Natural killer cell (primary cell): Measurements from ENCODE around the gene FNDC10. TPM values are rescaled to one million over a fixed set of nuclear protein-coding genes. Genes with fewer than 3 reads are reported as not detected.
A peak's percentile ranks its signal among the peaks of the same experiment; 100 is the strongest.

ENCODE experiments used
- ATAC-seq, 3 donors: fragments of 150-1000 bp in 2 of 3; fragments of 200-7000 bp in 1 of 3; cut with Tn5 transposase; 1 replicate in 1 of 3; 2 replicates in 2 of 3; pipeline ENCODE4 v1.10.0; 2021; ENCODE audit warnings: mild to moderate bottlenecking in 2 of 3, moderate library complexity in 2 of 3
- DNase-seq, 2 donors: peaks; one replicate each; pipeline versions ENCODE4 v3.0.0 to v3.0.0-alpha.2; 2013 to 2021; ENCODE audit warnings: mixed read lengths in 1 of 2
- H3K27ac ChIP-seq: one replicate; pipeline ENCODE4 v1.5.1; 2013; ENCODE audit warnings: mild to moderate bottlenecking, low read length
- H3K27me3 ChIP-seq: one replicate; pipeline ENCODE4 v1.6.1; 2013; ENCODE audit warnings: low read length; ENCODE audit not compliant: control insufficient read depth, insufficient read depth
- H3K36me3 ChIP-seq: one replicate; pipeline ENCODE4 v1.6.1; 2013; ENCODE audit warnings: low read length; ENCODE audit not compliant: control insufficient read depth, insufficient read depth
- H3K4me1 ChIP-seq: one replicate; pipeline ENCODE4 v1.6.1; 2013; ENCODE audit warnings: low read length; ENCODE audit not compliant: control insufficient read depth, insufficient read depth
- H3K4me3 ChIP-seq: one replicate; pipeline ENCODE4 v1.5.1; 2013; ENCODE audit warnings: low read length
- H3K9me3 ChIP-seq: one replicate; pipeline ENCODE4 v1.6.1; 2013; ENCODE audit warnings: low read length; ENCODE audit not compliant: control insufficient read depth, insufficient read depth
- H3K27ac Mint-ChIP-seq, 2 donors: one replicate each; pipeline ENCODE4 v1.8.0; 2022; ENCODE audit warnings: mild to moderate bottlenecking in 2 of 2, mixed read lengths in 2 of 2, moderate library complexity in 1 of 2
- H3K27me3 Mint-ChIP-seq, 2 donors: one replicate each; pipeline ENCODE4 v1.8.0; 2022; ENCODE audit warnings: low read depth in 2 of 2, mixed read lengths in 2 of 2
- H3K36me3 Mint-ChIP-seq: one replicate; pipeline ENCODE4 v1.8.0; 2022; ENCODE audit warnings: mixed read lengths
- H3K4me1 Mint-ChIP-seq, 2 donors: one replicate each; pipeline ENCODE4 v1.8.0; 2022; ENCODE audit warnings: mixed read lengths in 2 of 2
- H3K4me3 Mint-ChIP-seq: one replicate; pipeline ENCODE4 v1.8.0; 2022; ENCODE audit warnings: mild to moderate bottlenecking, moderate library complexity, mixed read lengths
- H3K9me3 Mint-ChIP-seq, 2 donors: one replicate each; pipeline ENCODE4 v1.8.0; 2022; ENCODE audit warnings: mixed read lengths in 2 of 2
- WGBS: methylation state at CpG from one replicate; pipeline ENCODE4 v1.1.7; 2013; ENCODE audit warnings: missing lambda C conversion rate; ENCODE audit not compliant: insufficient coverage; 5-methylcytosine and 5-hydroxymethylcytosine counted together
- intact Hi-C: fragments of 100-400 bp; cut with micrococcal nuclease; formaldehyde crosslinking; loops from one replicate; pipeline ENCODE4 v1.14.2; 2022
- total RNA-seq, 4 donors: library from RNA; stranded (reverse); fragments of 120-200 nt in 1 of 4; gene quantifications; one replicate each; pipeline versions ENCODE4 v1.2.3 to v1.2.4, GENCODE V29; 2013 to 2022
- TF ChIP-seq, protein P1 (sequence below): fragments of 200-600 bp; IDR thresholded peaks from one replicate; pipeline ENCODE4 v1.8.0; 2022; ENCODE audit warnings: antibody characterized with exemption

The FNDC10 gene
- total RNA-seq, 3 donors from 2014 or later (not counting 1 experiment from before 2014, with no cell fraction given): 2.8 to 3.2 (median 3.0) TPM

DNA sequence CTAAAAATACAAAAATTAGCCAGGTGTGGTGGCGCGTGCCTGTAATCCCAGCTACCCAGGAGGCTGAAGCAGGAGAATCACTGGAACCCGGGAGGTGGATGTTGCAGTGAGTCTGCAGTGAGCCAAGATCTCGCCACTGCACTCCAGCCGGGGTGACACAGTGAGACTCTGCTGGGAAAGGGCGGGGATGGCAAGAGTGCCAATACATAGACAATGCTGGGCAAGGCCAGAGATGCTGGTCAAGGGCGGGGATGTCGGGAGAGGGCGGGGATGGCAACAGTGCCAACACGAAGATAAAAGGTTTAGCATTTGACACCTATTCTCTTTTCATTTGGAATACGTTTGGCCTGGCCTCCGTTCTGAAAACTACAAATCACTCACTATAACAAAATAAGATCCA, 36.2 kb downstream of the FNDC10 start:
- no peak overlapping the region for H3K4me3 ChIP-seq
- Mint-ChIP-seq H3K36me3 (no peaks in the 10 kb centered on the region), H3K27ac (no peak overlapping the region), H3K4me1 (peaks cover 26 to 32% of the 10 kb centered on the region in 2 donors), H3K9me3 (no peaks in the 10 kb centered on the region), H3K4me3 (no peak overlapping the region), H3K27me3 (no peaks in the 10 kb centered on the region)
- TF ChIP-seq, protein P1, sequence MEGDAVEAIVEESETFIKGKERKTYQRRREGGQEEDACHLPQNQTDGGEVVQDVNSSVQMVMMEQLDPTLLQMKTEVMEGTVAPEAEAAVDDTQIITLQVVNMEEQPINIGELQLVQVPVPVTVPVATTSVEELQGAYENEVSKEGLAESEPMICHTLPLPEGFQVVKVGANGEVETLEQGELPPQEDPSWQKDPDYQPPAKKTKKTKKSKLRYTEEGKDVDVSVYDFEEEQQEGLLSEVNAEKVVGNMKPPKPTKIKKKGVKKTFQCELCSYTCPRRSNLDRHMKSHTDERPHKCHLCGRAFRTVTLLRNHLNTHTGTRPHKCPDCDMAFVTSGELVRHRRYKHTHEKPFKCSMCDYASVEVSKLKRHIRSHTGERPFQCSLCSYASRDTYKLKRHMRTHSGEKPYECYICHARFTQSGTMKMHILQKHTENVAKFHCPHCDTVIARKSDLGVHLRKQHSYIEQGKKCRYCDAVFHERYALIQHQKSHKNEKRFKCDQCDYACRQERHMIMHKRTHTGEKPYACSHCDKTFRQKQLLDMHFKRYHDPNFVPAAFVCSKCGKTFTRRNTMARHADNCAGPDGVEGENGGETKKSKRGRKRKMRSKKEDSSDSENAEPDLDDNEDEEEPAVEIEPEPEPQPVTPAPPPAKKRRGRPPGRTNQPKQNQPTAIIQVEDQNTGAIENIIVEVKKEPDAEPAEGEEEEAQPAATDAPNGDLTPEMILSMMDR: no peak
- no peaks in the 10 kb centered on the region for H3K9me3 ChIP-seq
- WGBS: 96% methylated on average over 12 of the region's 12 CpGs
- ATAC-seq (no peak), DNase-seq (no peak)
- no peak overlapping the region for H3K27ac ChIP-seq
- intact Hi-C loops: no loop called here
- H3K27me3 ChIP-seq: no peaks in the 10 kb centered on the region
- H3K4me1 ChIP-seq: peaks cover 13% of the 10 kb centered on the region
- H3K36me3 ChIP-seq: peaks cover 42% of the 10 kb centered on the region

DNA sequence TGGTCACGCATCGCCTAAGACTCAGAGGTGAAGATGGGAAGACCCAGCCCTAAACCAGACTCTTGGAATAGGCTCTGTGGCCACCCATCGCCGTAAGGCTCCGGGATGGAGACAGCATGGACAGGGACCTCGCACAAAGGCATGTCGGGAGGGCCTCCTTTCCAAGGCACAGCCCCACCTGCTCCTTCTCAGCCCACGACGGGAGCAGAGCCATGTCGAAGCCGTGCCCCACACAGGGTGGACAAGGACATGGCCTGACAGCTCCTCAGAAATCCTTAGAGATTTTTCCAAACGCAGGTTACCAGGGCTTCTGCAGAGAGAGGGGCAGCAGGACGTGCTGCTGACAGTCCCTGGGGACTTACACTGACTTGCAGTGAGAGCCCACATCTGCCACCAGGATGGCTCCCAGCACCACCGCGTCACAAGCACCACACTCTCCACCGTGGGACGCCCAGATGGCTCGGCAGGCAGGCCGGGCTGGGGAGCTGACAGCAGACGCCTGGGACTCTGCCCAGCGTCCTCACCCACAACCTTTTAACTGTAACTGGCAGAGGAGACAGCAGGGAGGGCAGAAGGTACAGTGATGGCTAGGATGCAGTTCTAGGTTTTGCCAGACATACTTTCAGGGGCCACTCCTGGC, 37.3 kb downstream of the FNDC10 start:
- ATAC-seq (peak in 1 of 3 donors; percentile 9), DNase-seq (no peak)
- H3K9me3 ChIP-seq: no peaks in the 10 kb centered on the region
- no peaks in the 10 kb centered on the region for H3K27me3 ChIP-seq
- 95% methylated on average over 19 of the region's 21 CpGs for WGBS
- H3K4me3 Mint-ChIP-seq: no peak overlapping the region
- H3K4me1 ChIP-seq: peaks cover 10% of the 10 kb centered on the region
- no peaks in the 10 kb centered on the region for H3K9me3 Mint-ChIP-seq
- TF ChIP-seq, protein P1: no peak
- no peaks in the 10 kb centered on the region for H3K36me3 Mint-ChIP-seq
- intact Hi-C loops: no loop called here
- H3K4me1 Mint-ChIP-seq: peaks cover 23 to 37% of the 10 kb centered on the region in 2 donors
- H3K27me3 Mint-ChIP-seq: no peaks in the 10 kb centered on the region
- no peak overlapping the region for H3K27ac ChIP-seq
- peaks cover 42% of the 10 kb centered on the region for H3K36me3 ChIP-seq
- no peak overlapping the region for H3K4me3 ChIP-seq
- H3K27ac Mint-ChIP-seq: no peak overlapping the region

DNA sequence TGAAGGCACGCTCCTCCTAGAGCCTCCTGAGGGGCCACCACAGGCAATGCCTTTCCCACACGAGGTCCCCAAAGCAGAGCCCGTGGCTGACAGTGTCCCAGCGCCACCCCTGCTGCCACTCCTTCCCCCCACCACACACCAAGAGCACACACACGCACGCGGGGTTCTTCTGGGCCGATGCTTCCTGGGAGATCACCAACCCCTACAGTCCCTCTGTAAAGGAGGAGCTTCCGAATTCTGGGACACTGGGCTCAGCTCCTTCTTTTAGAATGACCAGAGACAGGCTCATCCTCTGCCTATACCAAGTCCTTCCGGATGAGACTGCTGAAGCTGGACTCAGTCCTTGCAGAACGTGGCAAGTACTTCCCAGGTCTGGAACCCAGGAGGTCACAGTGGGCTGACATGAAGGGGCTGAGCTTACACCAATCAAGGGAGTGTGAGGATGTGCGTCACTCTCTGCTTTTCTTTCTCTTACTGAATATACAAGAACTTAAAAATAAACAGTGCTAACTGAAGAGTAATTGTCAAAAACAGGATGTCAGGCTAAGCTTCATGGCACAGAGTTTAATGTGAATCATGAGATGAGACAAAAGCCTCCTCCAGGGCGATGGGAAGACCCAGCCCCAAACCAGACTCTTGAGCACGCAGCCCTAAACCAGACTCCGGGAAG, 38.0 kb downstream of the FNDC10 start:
- 96% methylated on average over 15 of the region's 15 CpGs for WGBS
- Mint-ChIP-seq H3K9me3 (no peaks in the 10 kb centered on the region), H3K4me1 (peaks cover 16 to 31% of the 10 kb centered on the region in 2 donors), H3K4me3 (no peak overlapping the region), H3K27me3 (no peaks in the 10 kb centered on the region), H3K36me3 (no peaks in the 10 kb centered on the region), H3K27ac (peak overlapping the region; percentile 41 to 60)
- Histone ChIP-seq H3K9me3 (no peaks in the 10 kb centered on the region), H3K27me3 (no peaks in the 10 kb centered on the region), H3K4me3 (no peak overlapping the region), H3K4me1 (peaks cover 3% of the 10 kb centered on the region), H3K27ac (no peak overlapping the region), H3K36me3 (peaks cover 42% of the 10 kb centered on the region)
- TF ChIP-seq, protein P1: no peak
- DNase-seq: no peak
- no peak for ATAC-seq
- intact Hi-C loops: no loop called here
